ENCODE data around the gene HNRNPK.

The HNRNPK gene

DNA sequence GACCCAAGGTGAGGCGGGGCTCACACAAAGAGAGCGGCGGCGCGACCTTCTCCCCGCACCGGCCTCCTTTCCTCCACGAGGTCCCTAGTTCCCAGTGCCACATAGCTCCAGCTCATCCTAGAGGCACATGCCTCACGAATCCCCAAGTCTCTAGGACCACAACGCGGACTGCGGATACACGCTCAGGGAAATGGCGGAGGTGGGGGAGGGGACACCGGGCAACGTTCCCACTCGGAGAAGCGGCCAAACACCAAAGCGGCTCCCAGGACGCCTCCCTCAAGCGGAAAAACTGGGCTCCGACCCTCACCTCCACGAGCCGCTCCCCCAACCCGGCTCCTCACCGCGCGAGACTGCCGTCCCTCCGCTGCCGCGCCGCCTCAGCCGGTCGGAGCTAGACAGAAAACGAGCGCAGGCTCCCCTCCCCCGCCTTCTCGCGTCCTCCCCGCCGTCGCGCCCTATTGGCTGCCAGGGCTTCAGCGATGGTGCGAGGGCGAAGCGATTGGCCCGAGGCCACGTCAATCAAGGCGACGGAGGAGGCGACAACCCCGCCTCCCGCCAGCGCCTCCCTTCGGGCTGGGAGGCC, at the start of gene HNRNPK:
HNRNPK (minus strand) TSS at position 404 of the 583 bp plus-strand sequence. CDS start 1,963 bp downstream, outside the sequence.
- H3K27ac ChIP-seq (ENCODE audit: low read length), result peak within 1 kb of the TSS; percentile 100
- H3K9ac ChIP-seq (ENCODE audit: low read length), result peak within 1 kb of the TSS; percentile 100
- peaks cover 42% of the 10 kb centered on the region for H3K36me3 ChIP-seq (ENCODE audit: control insufficient read depth, low read depth, low read length)
- no peaks in the 10 kb centered on the region for H3K27me3 ChIP-seq (ENCODE audit: control insufficient read depth, insufficient read depth, low read length)
- H3K4me3 ChIP-seq (ENCODE audit: low read length), result peak within 1 kb of the TSS; percentile 98
- H3K9me3 ChIP-seq (ENCODE audit: control insufficient read depth, low read depth, low read length), result no peaks in the 10 kb centered on the region
- H3K4me1 ChIP-seq (ENCODE audit: control insufficient read depth, low read depth, low read length), result peaks cover 23% of the 10 kb centered on the region

- Histone ChIP-seq H3K36me3 (ENCODE audit: control insufficient read depth, low read depth, low read length) (no peaks in the 10 kb centered on the region), H3K9me3 (ENCODE audit: control insufficient read depth, low read depth, low read length) (no peaks in the 10 kb centered on the region), H3K9ac (ENCODE audit: low read length) (no peak overlapping the region), H3K27ac (ENCODE audit: low read length) (no peak overlapping the region), H3K4me3 (ENCODE audit: low read length) (no peak overlapping the region), H3K27me3 (ENCODE audit: control insufficient read depth, insufficient read depth, low read length) (no peaks in the 10 kb centered on the region), H3K4me1 (ENCODE audit: control insufficient read depth, low read depth, low read length) (no peaks in the 10 kb centered on the region)
Observed at GRCh38 chr9:84027201-84027600, 47.2 kb upstream of the HNRNPK start.

- Histone ChIP-seq H3K9me3 (ENCODE audit: control insufficient read depth, low read depth, low read length) (no peaks in the 10 kb centered on the region), H3K4me1 (ENCODE audit: control insufficient read depth, low read depth, low read length) (no peaks in the 10 kb centered on the region), H3K4me3 (ENCODE audit: low read length) (no peak overlapping the region), H3K36me3 (ENCODE audit: control insufficient read depth, low read depth, low read length) (no peaks in the 10 kb centered on the region), H3K27me3 (ENCODE audit: control insufficient read depth, insufficient read depth, low read length) (no peaks in the 10 kb centered on the region), H3K9ac (ENCODE audit: low read length) (no peak overlapping the region), H3K27ac (ENCODE audit: low read length) (no peak overlapping the region)
Observed at GRCh38 chr9:84024041-84024575, 44.1 kb upstream of the HNRNPK start.

- H3K27ac ChIP-seq (ENCODE audit: low read length), result no peak overlapping the region
- H3K4me3 ChIP-seq (ENCODE audit: low read length), result no peak overlapping the region
- no peaks in the 10 kb centered on the region for H3K27me3 ChIP-seq (ENCODE audit: control insufficient read depth, insufficient read depth, low read length)
- H3K9ac ChIP-seq (ENCODE audit: low read length), result no peak overlapping the region
- H3K36me3 ChIP-seq (ENCODE audit: control insufficient read depth, low read depth, low read length), result peaks cover under 1% of the 10 kb centered on the region
- H3K9me3 ChIP-seq (ENCODE audit: control insufficient read depth, low read depth, low read length), result no peaks in the 10 kb centered on the region
- no peaks in the 10 kb centered on the region for H3K4me1 ChIP-seq (ENCODE audit: control insufficient read depth, low read depth, low read length)
Observed at GRCh38 chr9:84007662-84008061, 27.6 kb upstream of the HNRNPK start.

GRCh38 chr9:84003246-84003645, 23.2 kb upstream of the HNRNPK start:
- Histone ChIP-seq H3K27ac (ENCODE audit: low read length) (no peak overlapping the region), H3K4me3 (ENCODE audit: low read length) (no peak overlapping the region), H3K27me3 (ENCODE audit: control insufficient read depth, insufficient read depth, low read length) (no peaks in the 10 kb centered on the region), H3K4me1 (ENCODE audit: control insufficient read depth, low read depth, low read length) (no peaks in the 10 kb centered on the region), H3K9me3 (ENCODE audit: control insufficient read depth, low read depth, low read length) (no peaks in the 10 kb centered on the region), H3K36me3 (ENCODE audit: control insufficient read depth, low read depth, low read length) (peaks cover 32% of the 10 kb centered on the region), H3K9ac (ENCODE audit: low read length) (no peak overlapping the region)

GRCh38 chr9:84002344-84002743, 22.3 kb upstream of the HNRNPK start:
- Histone ChIP-seq H3K27me3 (ENCODE audit: control insufficient read depth, insufficient read depth, low read length) (no peaks in the 10 kb centered on the region), H3K9me3 (ENCODE audit: control insufficient read depth, low read depth, low read length) (no peaks in the 10 kb centered on the region), H3K36me3 (ENCODE audit: control insufficient read depth, low read depth, low read length) (peaks cover 32% of the 10 kb centered on the region), H3K9ac (ENCODE audit: low read length) (no peak overlapping the region), H3K4me3 (ENCODE audit: low read length) (no peak overlapping the region), H3K27ac (ENCODE audit: low read length) (no peak overlapping the region), H3K4me1 (ENCODE audit: control insufficient read depth, low read depth, low read length) (no peaks in the 10 kb centered on the region)

- no peak overlapping the region for H3K27ac ChIP-seq (ENCODE audit: low read length)
- H3K9me3 ChIP-seq (ENCODE audit: control insufficient read depth, low read depth, low read length), result no peaks in the 10 kb centered on the region
- no peaks in the 10 kb centered on the region for H3K27me3 ChIP-seq (ENCODE audit: control insufficient read depth, insufficient read depth, low read length)
- H3K9ac ChIP-seq (ENCODE audit: low read length), result no peak overlapping the region
- H3K36me3 ChIP-seq (ENCODE audit: control insufficient read depth, low read depth, low read length), result peaks cover 32% of the 10 kb centered on the region
- no peak overlapping the region for H3K4me3 ChIP-seq (ENCODE audit: low read length)
- no peaks in the 10 kb centered on the region for H3K4me1 ChIP-seq (ENCODE audit: control insufficient read depth, low read depth, low read length)
Observed at GRCh38 chr9:84001621-84002020, 21.6 kb upstream of the HNRNPK start.

- peaks cover 32% of the 10 kb centered on the region for H3K36me3 ChIP-seq (ENCODE audit: control insufficient read depth, low read depth, low read length)
- H3K4me1 ChIP-seq (ENCODE audit: control insufficient read depth, low read depth, low read length), result no peaks in the 10 kb centered on the region
- no peak overlapping the region for H3K4me3 ChIP-seq (ENCODE audit: low read length)
- H3K27ac ChIP-seq (ENCODE audit: low read length), result no peak overlapping the region
- H3K9me3 ChIP-seq (ENCODE audit: control insufficient read depth, low read depth, low read length), result no peaks in the 10 kb centered on the region
- H3K27me3 ChIP-seq (ENCODE audit: control insufficient read depth, insufficient read depth, low read length), result no peaks in the 10 kb centered on the region
- no peak overlapping the region for H3K9ac ChIP-seq (ENCODE audit: low read length)
Observed at GRCh38 chr9:84000186-84000585, 20.2 kb upstream of the HNRNPK start.

DNA sequence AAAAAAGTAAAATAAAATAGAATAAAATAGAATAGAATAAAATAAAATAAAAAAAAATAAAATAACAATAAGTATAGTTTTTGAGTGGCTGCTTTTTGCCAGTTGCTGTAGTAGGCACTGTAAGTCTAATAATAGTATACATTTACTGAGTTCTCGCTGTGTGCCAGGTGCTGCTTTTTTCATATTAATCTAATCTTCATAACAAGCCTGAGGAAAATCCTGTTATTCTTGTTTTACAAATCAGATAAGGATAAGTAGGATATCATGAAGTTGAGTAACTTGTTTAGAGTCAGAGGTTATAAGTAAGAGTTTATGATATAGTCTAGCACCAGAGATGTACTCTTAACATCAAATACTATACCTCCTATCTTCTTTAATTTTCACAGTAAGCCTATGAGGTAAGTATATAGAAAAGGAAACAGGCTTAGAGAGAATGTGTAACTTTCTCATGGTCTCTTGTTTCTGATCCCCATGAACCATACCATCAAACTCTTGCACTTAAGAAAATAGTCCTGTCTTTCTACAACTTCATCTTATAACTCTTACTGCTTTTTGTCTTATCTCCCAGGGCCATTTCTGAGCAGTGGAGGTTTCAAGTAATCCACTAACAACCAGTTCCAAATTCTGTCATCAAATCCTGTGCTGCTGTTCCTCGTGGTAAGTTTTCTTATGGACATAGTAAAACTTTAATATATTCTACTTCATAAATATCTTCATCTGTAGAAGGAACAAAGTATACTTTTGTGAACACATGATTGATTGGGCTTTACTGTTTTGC, 19.3 kb upstream of the HNRNPK start:
- Histone ChIP-seq H3K4me3 (ENCODE audit: low read length) (no peak overlapping the region), H3K27ac (ENCODE audit: low read length) (no peak overlapping the region), H3K4me1 (ENCODE audit: control insufficient read depth, low read depth, low read length) (no peaks in the 10 kb centered on the region), H3K36me3 (ENCODE audit: control insufficient read depth, low read depth, low read length) (peaks cover 32% of the 10 kb centered on the region), H3K9ac (ENCODE audit: low read length) (no peak overlapping the region), H3K9me3 (ENCODE audit: control insufficient read depth, low read depth, low read length) (no peaks in the 10 kb centered on the region), H3K27me3 (ENCODE audit: control insufficient read depth, insufficient read depth, low read length) (no peaks in the 10 kb centered on the region)

DNA sequence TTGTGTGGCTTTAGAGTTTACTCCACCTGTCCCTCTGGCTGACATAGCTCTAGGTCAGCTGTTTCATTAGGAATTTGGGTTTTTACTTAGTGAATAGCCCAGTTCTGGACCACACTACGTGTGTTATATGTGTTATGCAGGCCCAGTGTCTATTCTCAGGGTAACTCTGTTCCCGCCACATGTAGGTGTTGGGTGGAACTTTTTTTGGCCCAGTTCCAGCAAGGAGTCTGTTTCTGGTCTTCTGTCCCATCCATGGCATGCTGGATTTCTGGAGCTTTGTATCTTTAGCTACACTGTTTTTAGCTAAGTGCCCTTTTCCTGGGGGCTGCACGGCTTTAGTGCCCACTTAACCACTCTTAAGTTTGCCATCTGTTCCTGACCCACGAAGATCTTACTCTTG, 16.1 kb upstream of the HNRNPK start:
- Histone ChIP-seq H3K36me3 (ENCODE audit: control insufficient read depth, low read depth, low read length) (peaks cover 17% of the 10 kb centered on the region), H3K27ac (ENCODE audit: low read length) (no peak overlapping the region)

DNA sequence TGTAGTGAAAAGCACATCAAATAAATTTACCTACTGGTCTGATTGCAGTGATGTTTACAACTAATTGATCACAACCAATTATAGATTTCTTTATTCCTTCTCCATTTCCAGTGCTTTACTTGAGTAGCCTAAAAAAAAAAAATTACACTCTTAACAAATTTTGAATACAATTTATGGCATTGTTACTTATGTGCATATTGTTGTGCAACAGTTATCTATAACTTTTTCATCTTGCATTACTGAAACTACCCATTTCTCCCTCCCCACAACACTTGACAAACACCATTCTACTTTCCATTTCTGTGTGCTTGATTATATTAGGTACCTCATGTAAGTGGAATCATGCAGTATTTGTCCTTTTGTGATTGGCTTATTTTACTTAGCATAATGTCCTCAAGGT, 12.9 kb upstream of the HNRNPK start:
- no peak overlapping the region for H3K9ac ChIP-seq (ENCODE audit: low read length)
- no peaks in the 10 kb centered on the region for H3K27me3 ChIP-seq (ENCODE audit: control insufficient read depth, insufficient read depth, low read length)
- H3K27ac ChIP-seq (ENCODE audit: low read length), result no peak overlapping the region
- H3K36me3 ChIP-seq (ENCODE audit: control insufficient read depth, low read depth, low read length), result peaks cover 11% of the 10 kb centered on the region
- H3K4me1 ChIP-seq (ENCODE audit: control insufficient read depth, low read depth, low read length), result no peaks in the 10 kb centered on the region
- H3K9me3 ChIP-seq (ENCODE audit: control insufficient read depth, low read depth, low read length), result no peaks in the 10 kb centered on the region
- no peak overlapping the region for H3K4me3 ChIP-seq (ENCODE audit: low read length)

More for the DNA sequence above, 16.1 kb upstream of the HNRNPK start:
- H3K4me1 ChIP-seq (ENCODE audit: control insufficient read depth, low read depth, low read length), result no peaks in the 10 kb centered on the region
- H3K27me3 ChIP-seq (ENCODE audit: control insufficient read depth, insufficient read depth, low read length), result no peaks in the 10 kb centered on the region
- H3K9ac ChIP-seq (ENCODE audit: low read length), result no peak overlapping the region
- no peak overlapping the region for H3K4me3 ChIP-seq (ENCODE audit: low read length)
- no peaks in the 10 kb centered on the region for H3K9me3 ChIP-seq (ENCODE audit: control insufficient read depth, low read depth, low read length)

- no peaks in the 10 kb centered on the region for H3K27me3 ChIP-seq (ENCODE audit: control insufficient read depth, insufficient read depth, low read length)
- H3K9ac ChIP-seq (ENCODE audit: low read length), result no peak overlapping the region
- peaks cover 11% of the 10 kb centered on the region for H3K36me3 ChIP-seq (ENCODE audit: control insufficient read depth, low read depth, low read length)
- no peak overlapping the region for H3K4me3 ChIP-seq (ENCODE audit: low read length)
- H3K9me3 ChIP-seq (ENCODE audit: control insufficient read depth, low read depth, low read length), result no peaks in the 10 kb centered on the region
- no peaks in the 10 kb centered on the region for H3K4me1 ChIP-seq (ENCODE audit: control insufficient read depth, low read depth, low read length)
- H3K27ac ChIP-seq (ENCODE audit: low read length), result no peak overlapping the region
Observed at GRCh38 chr9:83992407-83992806, 12.4 kb upstream of the HNRNPK start.
